Esophagus muscularis mucosa (tissue), 4 donors: ENCODE measurements around the gene CYTH3. TPM values are rescaled to one million over a fixed set of nuclear protein-coding genes. Genes with fewer than 3 reads are reported as not detected.
"Not testable (repeated sequence)": the region's sequence is repeated elsewhere in the genome, so short reads cannot be mapped to it uniquely, and the experiment has no call there.

Experiments
- DNase-seq: peaks from one replicate; pipeline ENCODE4 v3.0.0-alpha.2; 2017; ENCODE audit errors: extremely low spot score
- H3K27ac ChIP-seq, 4 donors: fragments of 200-600 bp; sonication (generic); replicated peaks in 1 of 4; 1 replicate in 3 of 4; 2 replicates in 1 of 4; pipeline ENCODE4 v1.5.1; 2016 to 2019; ENCODE audit warnings: mild to moderate bottlenecking in 1 of 4
- H3K27me3 ChIP-seq, 4 donors: fragments of 200-600 bp; sonication (generic); one replicate each; pipeline versions ENCODE4 v1.5.1 to v1.6.0; 2016 to 2019
- H3K36me3 ChIP-seq, 4 donors: fragments of 200-600 bp; sonication (generic); one replicate each; pipeline ENCODE4 v1.5.1; 2016 to 2019
- H3K4me1 ChIP-seq, 4 donors: fragments of 200-600 bp; sonication (generic); one replicate each; pipeline ENCODE4 v1.5.1; 2016 to 2019
- H3K4me3 ChIP-seq, 4 donors: fragments of 200-600 bp; sonication (generic); 1 replicate in 2 of 4; 2 replicates in 2 of 4; pipeline ENCODE4 v1.5.1; 2016 to 2019; ENCODE audit warnings: mild to moderate bottlenecking in 4 of 4, moderate library complexity in 1 of 4
- H3K9me3 ChIP-seq, 4 donors: fragments of 200-600 bp; sonication (generic); 1 replicate in 3 of 4; 2 replicates in 1 of 4; pipeline ENCODE4 v1.5.1; 2016 to 2019
- CTCF ChIP-seq, 3 experiments: fragments of 200-600 bp in 2 of 3; fragments of 450-650 bp in 1 of 3; sonication (generic) in 2 of 3; IDR thresholded peaks; one replicate each; pipeline ENCODE4 v1.5.1; 2017 to 2019; ENCODE audit warnings: antibody characterized with exemption in 3 of 3, mild to moderate bottlenecking in 2 of 3, moderate library complexity in 1 of 3
- EP300 ChIP-seq: sonication (generic); formaldehyde crosslinking; IDR thresholded peaks from one replicate; pipeline ENCODE4 v1.6.1; 2017; ENCODE audit warnings: antibody characterized with exemption
- POLR2A ChIP-seq: fragments of 450-650 bp; IDR thresholded peaks from one replicate; pipeline ENCODE4 v1.6.1; 2017; ENCODE audit warnings: antibody characterized with exemption, moderate library complexity, mild to moderate bottlenecking, low read depth
- POLR2AphosphoS5 ChIP-seq, 2 donors: sonication (generic); formaldehyde crosslinking; IDR thresholded peaks; one replicate each; pipeline ENCODE4 v1.6.1; 2017; ENCODE audit warnings: antibody characterized with exemption in 2 of 2
- WGBS: methylation state at CpG from one replicate; pipeline ENCODE4 v1.1.5; 2018; 5-methylcytosine and 5-hydroxymethylcytosine counted together
- intact Hi-C: fragments of 100-400 bp; cut with DNase I; formaldehyde crosslinking; loops from one replicate; pipeline ENCODE4 v1.15.1; 2023
- total RNA-seq, 4 donors: library from RNA; depleted of rRNA; stranded (reverse); fragments of >200 nt; gene quantifications; one replicate each; pipeline versions ENCODE4 v1.1.0 to v1.2.1, GENCODE V29; 2016

The CYTH3 gene
- total RNA-seq, 4 donors from 2014 or later, result 32.0 to 64.6 (median 50.2) TPM

- H3K4me1 ChIP-seq, result no peaks in the 10 kb centered on the region
- intact Hi-C loops, result no loop called here
- no peaks in the 10 kb centered on the region for H3K36me3 ChIP-seq
- no peaks in the 10 kb centered on the region for H3K9me3 ChIP-seq
- H3K27me3 ChIP-seq, result no peaks in the 10 kb centered on the region
- H3K27ac ChIP-seq, result no peak overlapping the region
- no peak for DNase-seq
- H3K4me3 ChIP-seq, result no peak overlapping the region
- 88% methylated on average over 7 of the region's 7 CpGs for WGBS
- TF ChIP-seq EP300, result no peak
These were observed 11.6 kb upstream of the CYTH3 start for GRCh38 chr7:6284055-6284400.

- DNase-seq, H3K27ac ChIP-seq, H3K4me1 ChIP-seq, intact Hi-C loops, H3K36me3 ChIP-seq, H3K27me3 ChIP-seq, H3K4me3 ChIP-seq, H3K9me3 ChIP-seq: not testable (repeated sequence)
- 89% methylated on average over 9 of the region's 9 CpGs for WGBS
These were observed 11.1 kb upstream of the CYTH3 start for GRCh38 chr7:6283391-6284054.

GRCh38 chr7:6279937-6280336 lies 7.5 kb upstream of the CYTH3 start:
- TF ChIP-seq CTCF (IDR thresholded peaks at IDR 0.05) (no peak), POLR2AphosphoS5 (IDR thresholded peaks at IDR 0.05) (no peak), POLR2A (no peak), EP300 (no peak)
- Histone ChIP-seq H3K9me3 (no peaks in the 10 kb centered on the region), H3K27ac (no peak overlapping the region), H3K36me3 (no peaks in the 10 kb centered on the region), H3K27me3 (no peaks in the 10 kb centered on the region), H3K4me1 (no peaks in the 10 kb centered on the region), H3K4me3 (no peak overlapping the region)
- 100% methylated on average over 5 of the region's 5 CpGs for WGBS
- no peak for DNase-seq
- intact Hi-C loops, result no loop called here

DNA sequence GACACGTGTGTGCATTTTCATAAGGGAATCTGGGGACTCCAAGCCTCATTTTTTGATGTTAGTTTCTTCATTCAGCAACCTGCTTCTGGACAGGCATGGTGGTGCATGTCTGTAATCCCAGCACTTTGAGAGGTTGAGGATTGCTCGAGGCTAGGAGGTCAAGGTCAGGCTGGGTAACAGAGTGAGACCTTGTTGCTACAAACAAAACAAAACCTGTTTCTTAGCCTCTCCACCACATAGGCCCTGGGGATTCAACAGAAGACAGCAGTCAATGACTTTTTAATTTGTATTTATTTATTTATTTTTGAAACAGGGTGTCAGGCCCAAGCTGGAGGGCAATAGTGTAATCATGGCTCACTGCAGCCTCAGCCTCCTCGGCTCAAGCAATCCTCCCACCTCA lies 6.9 kb upstream of the CYTH3 start:
- H3K9me3 ChIP-seq, result no peaks in the 10 kb centered on the region
- no peaks in the 10 kb centered on the region for H3K36me3 ChIP-seq
- 77% methylated on average over 3 of the region's 3 CpGs for WGBS
- no peak for DNase-seq
- intact Hi-C loops, result no loop called here
- no peak for TF ChIP-seq EP300
- no peak for TF ChIP-seq CTCF (IDR thresholded peaks at IDR 0.05)
- no peak for TF ChIP-seq POLR2AphosphoS5 (IDR thresholded peaks at IDR 0.05)
- no peak for TF ChIP-seq POLR2A
- no peak overlapping the region for H3K4me3 ChIP-seq
- H3K27ac ChIP-seq, result no peak overlapping the region
- no peaks in the 10 kb centered on the region for H3K27me3 ChIP-seq
- H3K4me1 ChIP-seq, result no peaks in the 10 kb centered on the region

DNA sequence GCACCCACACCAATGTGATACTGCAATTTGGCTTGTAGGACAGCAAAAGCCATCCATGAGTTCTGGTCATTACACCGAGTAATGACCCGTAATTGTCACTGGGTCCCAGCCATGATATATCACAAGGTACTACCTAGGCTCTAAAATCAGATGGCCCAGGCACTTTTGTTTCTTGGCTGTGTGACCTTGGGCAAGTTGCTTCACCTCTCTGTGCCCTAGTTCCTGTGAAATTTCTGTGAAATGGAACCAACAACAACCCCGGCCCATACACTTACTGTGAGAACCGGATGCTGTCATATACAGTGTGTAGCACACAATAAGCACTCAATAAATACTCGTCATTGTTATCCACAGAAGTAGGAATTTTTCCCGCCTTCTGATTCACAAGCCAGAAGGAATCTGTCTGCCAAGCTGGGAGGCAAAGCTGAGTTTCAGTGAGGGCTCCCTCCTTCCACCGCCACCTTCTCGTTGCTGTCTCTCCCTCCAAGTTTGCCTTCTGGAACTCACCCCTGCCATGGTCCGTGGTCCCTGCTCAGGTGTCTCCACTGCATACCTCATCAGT lies 6.4 kb upstream of the CYTH3 start:
- TF ChIP-seq EP300 (no peak), CTCF (IDR thresholded peaks at IDR 0.05) (no peak), POLR2A (no peak), POLR2AphosphoS5 (IDR thresholded peaks at IDR 0.05) (no peak)
- DNase-seq, result no peak
- 97% methylated on average over 9 of the region's 9 CpGs for WGBS
- no peaks in the 10 kb centered on the region for H3K36me3 ChIP-seq
- no peak overlapping the region for H3K4me3 ChIP-seq
- intact Hi-C loops, result no loop called here
- H3K9me3 ChIP-seq, result no peaks in the 10 kb centered on the region
- no peak overlapping the region for H3K27ac ChIP-seq
- H3K4me1 ChIP-seq, result no peaks in the 10 kb centered on the region
- no peaks in the 10 kb centered on the region for H3K27me3 ChIP-seq

DNA sequence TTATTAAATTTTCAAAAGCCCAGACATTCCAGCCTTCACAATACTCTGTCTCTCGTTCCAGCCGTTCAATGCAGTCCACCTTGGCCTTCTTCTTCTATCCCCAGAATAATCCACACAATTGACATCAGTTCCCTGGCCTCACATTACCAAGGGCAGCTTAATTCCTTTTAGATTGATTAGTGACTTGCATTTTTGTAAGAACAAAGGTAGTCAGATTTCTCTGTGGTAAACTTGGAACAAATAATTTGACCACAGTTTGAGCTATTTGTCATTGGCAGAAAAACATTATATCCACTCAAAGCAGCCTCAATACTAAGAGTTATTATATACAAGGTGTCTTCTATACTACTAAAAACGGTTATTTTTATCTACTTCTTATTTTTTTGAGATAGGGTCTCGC lies 5.1 kb upstream of the CYTH3 start:
- H3K27me3 ChIP-seq, result no peaks in the 10 kb centered on the region
- no peak overlapping the region for H3K4me3 ChIP-seq
- TF ChIP-seq POLR2A (no peak), CTCF (IDR thresholded peaks at IDR 0.05) (no peak), POLR2AphosphoS5 (IDR thresholded peaks at IDR 0.05) (no peak), EP300 (no peak)
- H3K9me3 ChIP-seq, result no peaks in the 10 kb centered on the region
- WGBS, result 91% methylated on average over 4 of the region's 4 CpGs
- peaks cover 6 to 11% (median 8%) of the 10 kb centered on the region in 4 donors for H3K4me1 ChIP-seq
- no peak for DNase-seq
- no peak overlapping the region for H3K27ac ChIP-seq
- intact Hi-C loops, result no loop called here
- H3K36me3 ChIP-seq, result no peaks in the 10 kb centered on the region
